ENCODE results near the gene LRBA.
A peak's percentile ranks its signal among the peaks of the same experiment; 100 is the strongest.
"Not testable (repeated sequence)": the region's sequence is repeated elsewhere in the genome, so short reads cannot be mapped to it uniquely, and the experiment has no call there.

The LRBA gene

DNA sequence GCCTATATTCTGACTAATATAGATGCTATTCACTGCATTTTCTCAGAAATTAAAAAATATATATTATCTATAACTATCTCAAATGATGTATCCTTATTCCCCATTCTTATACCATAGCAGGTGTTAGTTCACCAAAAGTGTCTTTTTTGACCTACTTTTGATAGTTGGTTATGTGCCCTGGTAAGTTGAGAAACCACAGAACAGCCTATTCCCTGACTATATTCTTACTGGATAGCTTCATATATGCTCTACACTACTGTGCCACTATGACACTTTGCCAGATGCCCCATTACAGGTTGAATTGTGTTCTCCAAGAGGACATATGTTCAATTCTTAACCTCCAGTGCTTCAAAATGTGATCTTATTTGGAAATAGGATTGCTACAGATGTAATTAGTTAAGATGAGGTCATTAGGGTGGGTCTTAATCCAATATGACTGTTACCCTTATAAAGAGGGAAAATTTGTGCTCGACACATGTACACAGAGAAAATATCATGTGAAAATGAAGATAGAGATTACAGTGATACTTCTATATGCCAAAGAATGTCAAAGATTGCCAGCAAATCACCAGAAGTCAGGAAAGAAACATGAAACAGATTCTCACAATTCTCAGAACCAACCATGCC lies 76.1 kb downstream of the LRBA start:
- TF ChIP-seq, protein P1, sequence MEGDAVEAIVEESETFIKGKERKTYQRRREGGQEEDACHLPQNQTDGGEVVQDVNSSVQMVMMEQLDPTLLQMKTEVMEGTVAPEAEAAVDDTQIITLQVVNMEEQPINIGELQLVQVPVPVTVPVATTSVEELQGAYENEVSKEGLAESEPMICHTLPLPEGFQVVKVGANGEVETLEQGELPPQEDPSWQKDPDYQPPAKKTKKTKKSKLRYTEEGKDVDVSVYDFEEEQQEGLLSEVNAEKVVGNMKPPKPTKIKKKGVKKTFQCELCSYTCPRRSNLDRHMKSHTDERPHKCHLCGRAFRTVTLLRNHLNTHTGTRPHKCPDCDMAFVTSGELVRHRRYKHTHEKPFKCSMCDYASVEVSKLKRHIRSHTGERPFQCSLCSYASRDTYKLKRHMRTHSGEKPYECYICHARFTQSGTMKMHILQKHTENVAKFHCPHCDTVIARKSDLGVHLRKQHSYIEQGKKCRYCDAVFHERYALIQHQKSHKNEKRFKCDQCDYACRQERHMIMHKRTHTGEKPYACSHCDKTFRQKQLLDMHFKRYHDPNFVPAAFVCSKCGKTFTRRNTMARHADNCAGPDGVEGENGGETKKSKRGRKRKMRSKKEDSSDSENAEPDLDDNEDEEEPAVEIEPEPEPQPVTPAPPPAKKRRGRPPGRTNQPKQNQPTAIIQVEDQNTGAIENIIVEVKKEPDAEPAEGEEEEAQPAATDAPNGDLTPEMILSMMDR (conservative IDR thresholded peaks at IDR 0.05), result no peak
- H3K27ac ChIP-seq, result no peak overlapping the region

DNA sequence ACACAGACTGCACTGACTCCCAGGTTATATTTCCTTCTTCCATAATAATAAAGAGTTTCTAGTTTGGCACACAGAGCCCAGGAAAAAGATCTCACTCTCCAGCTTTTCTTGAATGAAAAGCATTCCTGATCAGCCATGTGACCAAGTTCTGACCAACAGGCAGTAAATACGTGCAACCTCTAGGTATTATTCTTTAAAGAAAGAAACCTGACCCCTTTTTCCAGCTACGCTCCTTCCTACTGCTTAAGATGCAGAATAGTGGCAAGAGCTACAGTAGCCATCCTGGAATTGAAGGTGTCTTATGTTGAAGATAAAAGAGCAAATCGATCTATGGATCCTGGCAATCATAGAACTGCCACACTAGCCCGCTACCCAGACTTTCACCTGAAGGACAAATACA lies 76.7 kb downstream of the LRBA start:
- no peak overlapping the region for H3K27ac ChIP-seq
- TF ChIP-seq, protein P1 (conservative IDR thresholded peaks at IDR 0.05), result no peak

DNA sequence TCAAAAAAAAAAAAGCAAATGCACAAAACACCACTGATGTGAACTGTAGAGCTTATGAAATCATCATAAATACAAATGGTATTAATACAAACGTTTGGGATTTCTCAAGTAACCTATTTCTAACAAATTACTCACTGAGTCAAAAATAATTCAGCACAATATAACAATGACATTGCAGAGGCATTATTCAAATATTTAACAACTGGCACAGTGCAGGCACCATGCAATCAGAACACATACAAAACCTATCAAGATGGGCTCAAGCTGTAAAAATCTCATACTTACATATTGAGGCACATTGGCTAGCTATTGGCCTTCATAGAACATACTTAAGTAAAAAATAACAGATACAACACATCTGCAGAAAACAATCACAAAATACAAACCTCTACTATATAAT lies 81.1 kb downstream of the LRBA start:
- no peak overlapping the region for H3K27ac ChIP-seq
- TF ChIP-seq, protein P1 (conservative IDR thresholded peaks at IDR 0.05), result no peak

DNA sequence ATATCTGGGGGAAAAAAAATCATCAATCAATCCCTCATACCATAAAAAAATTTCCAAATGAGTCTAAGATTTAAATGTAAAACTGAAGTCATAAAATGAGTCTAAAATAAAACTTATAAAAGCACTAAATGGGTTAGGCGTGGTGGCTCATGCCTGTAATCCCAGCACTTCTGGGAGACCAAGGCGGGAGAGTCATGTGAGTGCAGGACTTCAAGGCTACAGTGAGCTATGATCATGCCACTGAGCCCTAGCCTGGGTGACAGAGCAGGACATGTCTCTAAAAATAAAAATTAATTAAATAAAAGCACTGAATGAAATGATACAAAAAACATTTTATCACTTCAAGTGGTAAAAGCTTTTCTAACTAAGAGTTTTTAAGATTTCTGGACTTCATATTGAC lies 83.3 kb downstream of the LRBA start:
- H3K27ac ChIP-seq, result no peak overlapping the region
- TF ChIP-seq, protein P1 (conservative IDR thresholded peaks at IDR 0.05), result no peak

DNA sequence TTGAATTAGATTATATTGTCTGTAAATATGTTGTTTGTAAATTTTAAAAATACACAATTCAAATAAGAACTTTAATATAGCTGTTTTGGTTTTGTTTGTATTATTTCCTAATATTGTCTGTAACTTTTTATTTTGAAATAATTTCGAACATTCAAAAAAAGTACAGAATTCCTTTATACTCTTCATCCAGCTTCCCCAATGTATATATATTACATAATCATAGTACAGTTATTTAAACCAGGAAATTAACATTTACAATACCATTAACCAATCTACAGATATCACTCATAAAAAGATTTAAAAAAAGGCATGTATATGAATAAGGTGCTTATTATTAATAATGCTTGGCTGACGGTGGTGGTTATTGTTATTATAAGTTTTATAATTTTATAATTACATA lies 84.1 kb downstream of the LRBA start:
- H3K27ac ChIP-seq, result no peak overlapping the region
- TF ChIP-seq, protein P1 (conservative IDR thresholded peaks at IDR 0.05), result no peak

DNA sequence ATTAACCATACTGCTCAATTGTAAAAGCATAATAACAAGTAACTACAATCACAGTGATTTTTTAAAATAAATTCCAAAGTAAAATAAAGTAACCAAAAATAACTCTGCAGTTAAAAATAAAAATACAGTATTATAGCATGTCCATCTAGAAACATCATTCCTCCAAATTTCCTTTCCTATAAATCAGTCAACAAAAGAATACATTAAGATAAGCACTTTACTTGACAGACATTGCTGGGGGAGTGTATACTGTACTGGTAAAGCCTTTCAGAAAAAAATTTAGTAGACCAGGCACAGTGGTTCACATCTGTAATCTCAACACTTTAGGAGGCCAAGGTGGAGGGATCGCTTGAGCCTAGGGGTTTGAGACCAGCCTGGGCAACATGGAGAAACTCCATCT lies 91.1 kb downstream of the LRBA start:
- TF ChIP-seq, protein P1 (conservative IDR thresholded peaks at IDR 0.05), result no peak

DNA sequence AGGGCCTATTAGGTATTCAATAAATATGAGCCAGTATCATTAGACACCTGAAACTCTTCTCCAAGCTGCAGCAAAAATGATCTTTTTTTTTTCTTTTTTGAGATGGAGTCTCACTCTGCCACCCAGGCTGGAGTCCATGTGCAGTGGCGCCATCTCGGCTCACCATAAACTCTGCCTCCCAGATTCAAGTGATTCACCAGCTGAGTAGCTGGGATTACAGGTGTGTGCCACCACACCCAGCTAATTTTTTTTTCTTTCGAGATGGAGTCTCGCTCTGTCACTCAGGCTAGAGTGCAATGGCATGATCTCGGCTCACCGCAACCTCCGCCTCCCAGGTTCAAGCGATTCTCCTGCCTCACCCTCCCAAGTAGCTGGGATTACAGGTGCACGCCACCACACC lies 93.6 kb downstream of the LRBA start:
- not testable (repeated sequence) for H3K27ac ChIP-seq

More for the DNA sequence above, 91.1 kb downstream of the LRBA start:
- no peak overlapping the region for H3K27ac ChIP-seq

DNA sequence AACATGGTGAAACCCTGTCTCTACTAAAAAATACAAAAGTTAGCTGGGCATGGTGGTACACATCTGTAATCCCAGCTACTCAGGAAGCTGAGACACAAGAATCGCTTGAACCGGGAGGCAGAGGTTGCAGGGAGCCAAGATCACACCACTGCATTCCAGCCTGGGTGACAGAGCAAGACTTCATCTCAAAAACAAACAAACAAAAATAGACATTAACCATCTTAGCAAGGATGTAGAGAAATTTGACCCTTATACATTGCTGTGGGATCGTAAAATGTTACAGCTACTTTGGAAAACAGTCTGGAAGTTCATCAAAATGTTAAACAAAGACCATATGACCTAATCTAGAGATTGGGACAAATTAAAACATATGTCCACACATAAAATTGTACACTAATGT lies 96.5 kb downstream of the LRBA start:
- H3K27ac ChIP-seq, result not testable (repeated sequence)

DNA sequence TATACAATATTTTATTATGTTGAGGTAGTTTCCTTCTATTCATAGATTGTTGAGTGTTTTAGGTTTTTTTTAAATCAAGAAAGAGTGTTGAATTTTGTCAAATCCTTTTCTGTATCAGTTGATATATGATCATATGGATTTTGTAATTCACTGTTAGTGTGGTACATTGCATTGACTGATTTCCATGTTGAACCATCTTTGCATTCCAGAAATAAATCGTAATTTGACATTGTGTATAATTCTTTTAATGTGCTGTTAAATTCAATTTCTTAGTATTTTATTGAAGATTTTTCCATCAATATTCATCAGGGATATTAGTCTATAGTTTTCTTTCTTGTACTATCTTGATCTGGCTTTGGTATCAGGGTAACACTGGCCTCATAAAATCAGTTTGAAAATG lies 103.8 kb downstream of the LRBA start:
- H3K27ac ChIP-seq, result peak overlapping the region; percentile 25; the same call in 1 of the 2 replicates
- TF ChIP-seq, protein P1 (conservative IDR thresholded peaks at IDR 0.05), result no peak
